Smooth muscle cell (in vitro differentiated cells): ENCODE measurements around the gene DNAH12. TPM values are rescaled to one million over a fixed set of nuclear protein-coding genes. Genes with fewer than 3 reads are reported as not detected.

ENCODE experiments used
- DNase-seq: peaks from one replicate; lab custom pipeline; 2025; ENCODE audit not compliant: unreplicated experiment; lab: John Stamatoyannopoulos, UW
- H2AFZ ChIP-seq: fragments of 200-600 bp; sonication (generic); 2 replicates; pipeline ENCODE4 v1.6.0; 2016; ENCODE audit warnings: antibody characterized with exemption, low read depth, mild to moderate bottlenecking
- H3F3A ChIP-seq: fragments of 200-600 bp; sonication (generic); 2 replicates; pipeline ENCODE4 v1.6.0; 2017; ENCODE audit warnings: antibody characterized with exemption, low read depth
- H3K27ac ChIP-seq: fragments of 200-600 bp; sonication (generic); 2 replicates; pipeline ENCODE4 v1.5.1; 2016; ENCODE audit warnings: low read depth, mild to moderate bottlenecking
- H3K27me3 ChIP-seq: fragments of 200-600 bp; sonication (generic); 2 replicates; pipeline ENCODE4 v1.6.1; 2016; ENCODE audit warnings: low read depth, mild to moderate bottlenecking
- H3K36me3 ChIP-seq: fragments of 200-600 bp; sonication (generic); 2 replicates; pipeline ENCODE4 v1.5.1; 2016; ENCODE audit warnings: low read depth
- H3K4me1 ChIP-seq: fragments of 200-600 bp; sonication (generic); 2 replicates; pipeline ENCODE4 v1.5.1; 2016; ENCODE audit warnings: low read depth
- H3K4me2 ChIP-seq: fragments of 200-600 bp; sonication (generic); 2 replicates; pipeline ENCODE4 v1.6.0; 2016; ENCODE audit warnings: mild to moderate bottlenecking
- H3K4me3 ChIP-seq: fragments of 200-600 bp; sonication (generic); 2 replicates; pipeline ENCODE4 v1.5.1; 2016; ENCODE audit warnings: mild to moderate bottlenecking
- H3K79me2 ChIP-seq: fragments of 200-600 bp; sonication (generic); 2 replicates; pipeline ENCODE4 v1.6.0; 2016; ENCODE audit warnings: low read depth, mild to moderate bottlenecking
- H3K9ac ChIP-seq: fragments of 200-600 bp; sonication (generic); 2 replicates; pipeline ENCODE4 v1.6.0; 2016; ENCODE audit warnings: low read depth
- H3K9me3 ChIP-seq: fragments of 200-600 bp; sonication (generic); replicated peaks from 2 replicates; pipeline ENCODE4 v1.5.1; 2016; ENCODE audit warnings: low read depth
- H4K20me1 ChIP-seq: fragments of 200-600 bp; sonication (generic); 2 replicates; pipeline ENCODE4 v1.6.0; 2016; ENCODE audit warnings: low read depth
- CTCF ChIP-seq: fragments of 200-600 bp; sonication (generic); IDR thresholded peaks from 2 replicates; pipeline ENCODE4 v1.5.1; 2017; ENCODE audit warnings: borderline replicate concordance, mild to moderate bottlenecking, antibody characterized with exemption; ENCODE audit not compliant: insufficient read depth, poor library complexity, severe bottlenecking
- WGBS: methylation state at CpG from one replicate; pipeline ENCODE4 v1.1.7; 2016; ENCODE audit warnings: low lambda C conversion rate; 5-methylcytosine and 5-hydroxymethylcytosine counted together
- polyA plus RNA-seq: library from polyadenylated mRNA; unstranded; fragments of >200 nt; fragmentation: Nextera tagmentation; extraction: Ambion mirVana; gene quantifications from 2 replicates; pipeline ENCODE4 v1.2.1, GENCODE V29; 2016
- total RNA-seq: library from RNA; depleted of rRNA; stranded (reverse); fragments of >200 nt; gene quantifications from 2 replicates; pipeline ENCODE4 v1.2.3, GENCODE V29; 2014

Gene DNAH12
- total and polyA plus RNA-seq, 2 experiments from 2014 or later: 0.27 TPM; not detected in 1

GRCh38 chr3:57538465-57538864 is 5.7 kb downstream of the DNAH12 start:
- no peak overlapping the region for H3K9ac ChIP-seq
- H3K9me3 ChIP-seq: no peaks in the 10 kb centered on the region
- no peaks in the 10 kb centered on the region for H3K79me2 ChIP-seq
- no peaks in the 10 kb centered on the region for H3K27me3 ChIP-seq
- H3F3A ChIP-seq: no peaks in the 10 kb centered on the region
- no peaks in the 10 kb centered on the region for H4K20me1 ChIP-seq
- no peak overlapping the region for H3K27ac ChIP-seq
- H2AFZ ChIP-seq: no peak overlapping the region
- no peak for DNase-seq
- H3K4me2 ChIP-seq: no peak overlapping the region
- 79% methylated on average over 3 of the region's 3 CpGs for WGBS
- H3K4me3 ChIP-seq: no peak overlapping the region
- H3K36me3 ChIP-seq: no peaks in the 10 kb centered on the region
- no peak for TF ChIP-seq CTCF
- H3K4me1 ChIP-seq: no peaks in the 10 kb centered on the region

GRCh38 chr3:57530071-57530608 is 14.0 kb downstream of the DNAH12 start:
- Histone ChIP-seq H4K20me1 (no peaks in the 10 kb centered on the region), H3K4me3 (no peak overlapping the region), H3K9ac (no peak overlapping the region), H3F3A (no peaks in the 10 kb centered on the region), H3K36me3 (no peaks in the 10 kb centered on the region), H3K9me3 (no peaks in the 10 kb centered on the region), H3K27me3 (no peaks in the 10 kb centered on the region), H3K27ac (no peak overlapping the region), H3K4me1 (no peaks in the 10 kb centered on the region), H3K79me2 (no peaks in the 10 kb centered on the region), H2AFZ (no peak overlapping the region), H3K4me2 (no peak overlapping the region)
- no peak for TF ChIP-seq CTCF
- no peak for DNase-seq

- Histone ChIP-seq H3K9ac (no peak overlapping the region), H4K20me1 (no peaks in the 10 kb centered on the region), H3K4me1 (no peaks in the 10 kb centered on the region), H3K9me3 (no peaks in the 10 kb centered on the region), H3K27me3 (no peaks in the 10 kb centered on the region), H2AFZ (no peak overlapping the region), H3K4me3 (no peak overlapping the region), H3K36me3 (no peaks in the 10 kb centered on the region), H3K4me2 (no peak overlapping the region), H3K27ac (no peak overlapping the region), H3F3A (no peaks in the 10 kb centered on the region), H3K79me2 (no peaks in the 10 kb centered on the region)
- no peak for TF ChIP-seq CTCF
- 70% methylated on average over 3 of the region's 3 CpGs for WGBS
- no peak for DNase-seq
Measured at GRCh38 chr3:57518276-57518915, 25.7 kb downstream of the DNAH12 start.

- no peak for TF ChIP-seq CTCF
- DNase-seq: no peak
- no peaks in the 10 kb centered on the region for H3K36me3 ChIP-seq
Measured at GRCh38 chr3:57512166-57512565, 32.0 kb downstream of the DNAH12 start.

More at GRCh38 chr3:57512166-57512565, 32.0 kb downstream of the DNAH12 start:
- Histone ChIP-seq H3K4me3 (no peak overlapping the region), H3K9me3 (no peaks in the 10 kb centered on the region), H3K27ac (no peak overlapping the region), H3K9ac (no peak overlapping the region), H3K4me2 (no peak overlapping the region), H4K20me1 (no peaks in the 10 kb centered on the region), H3K79me2 (no peaks in the 10 kb centered on the region), H3K27me3 (no peaks in the 10 kb centered on the region), H2AFZ (no peak overlapping the region), H3K4me1 (no peaks in the 10 kb centered on the region), H3F3A (no peaks in the 10 kb centered on the region)
- WGBS: 79% methylated on average over 2 of the region's 2 CpGs
